Testis (tissue), 2 donors: Measurements from ENCODE around the gene ABAT.

Experiments
- CTCF ChIP-seq, 3 experiments: fragments of 450-650 bp in 2 of 3; fragments of 200-600 bp in 1 of 3; sonication (generic) in 1 of 3; IDR thresholded peaks; one replicate each; pipeline ENCODE4 v1.5.1; 2016 to 2019; ENCODE audit warnings: antibody characterized with exemption in 3 of 3, mild to moderate bottlenecking in 2 of 3, moderate library complexity in 1 of 3
- POLR2A ChIP-seq: fragments of 450-650 bp; IDR thresholded peaks from one replicate; pipeline ENCODE4 v1.6.1; 2017; ENCODE audit warnings: antibody characterized with exemption, mild to moderate bottlenecking, moderate library complexity

GRCh38 chr16:8782673-8783072, 108.3 kb downstream of the ABAT start:
- TF ChIP-seq CTCF (IDR thresholded peaks at IDR 0.05) (no peak), POLR2A (no peak)
